SK-N-SH treated with all-trans-retinoic acid at 6 μM for 48 hours (cell line): ENCODE data around the gene BCR.

Experiments
- ARNTL ChIP-seq: fragments of 450-650 bp; formaldehyde crosslinking; IDR thresholded peaks from 2 replicates; pipeline ENCODE4 v1.5.0; 2020; ENCODE audit warnings: low read depth, mild to moderate bottlenecking, moderate library complexity, borderline replicate concordance
- CREB5 ChIP-seq: fragments of 250-450 bp; sonication (Bioruptor Pico); IDR thresholded peaks from 2 replicates; pipeline ENCODE4 v1.5.1; 2020; ENCODE audit warnings: low read depth, mild to moderate bottlenecking, moderate library complexity
- CSRNP3 ChIP-seq: fragments of 250-450 bp; sonication (Bioruptor Pico); IDR thresholded peaks from 2 replicates; pipeline ENCODE4 v1.5.1; 2021; ENCODE audit warnings: mild to moderate bottlenecking, moderate library complexity
- ZFP3 ChIP-seq: fragments of 250-450 bp; sonication (Bioruptor Pico); IDR thresholded peaks from 2 replicates; pipeline ENCODE4 v1.5.0; 2020; ENCODE audit warnings: mild to moderate bottlenecking, moderate library complexity
- ZNF8 ChIP-seq: fragments of 450-650 bp; formaldehyde crosslinking; IDR thresholded peaks from 2 replicates; pipeline ENCODE4 v1.5.0; 2020; ENCODE audit warnings: mild to moderate bottlenecking, moderate library complexity

- TF ChIP-seq ARNTL (CRISPR knock-in tag) (no peak), ZFP3 (CRISPR knock-in tag) (no peak), CSRNP3 (no peak), CREB5 (CRISPR knock-in tag) (no peak), ZNF8 (no peak)
Measured at GRCh38 chr22:23217171-23218052, 37.1 kb downstream of the BCR start.
